Activated CD4-positive, alpha-beta T cell treated with anti-CD3 and anti-CD28 coated beads, Interleukin-10, Interleukin-2, amounts not matched to agents 100 ng/mL and 50 ng/mL, durations not matched to agents 16 hours and 8 hours (primary cell): ENCODE measurements around the gene HOXD3.

Source experiments
- DNase-seq: peaks from one replicate; pipeline ENCODE4 v3.0.0-alpha.2; 2020

The HOXD3 gene

DNA sequence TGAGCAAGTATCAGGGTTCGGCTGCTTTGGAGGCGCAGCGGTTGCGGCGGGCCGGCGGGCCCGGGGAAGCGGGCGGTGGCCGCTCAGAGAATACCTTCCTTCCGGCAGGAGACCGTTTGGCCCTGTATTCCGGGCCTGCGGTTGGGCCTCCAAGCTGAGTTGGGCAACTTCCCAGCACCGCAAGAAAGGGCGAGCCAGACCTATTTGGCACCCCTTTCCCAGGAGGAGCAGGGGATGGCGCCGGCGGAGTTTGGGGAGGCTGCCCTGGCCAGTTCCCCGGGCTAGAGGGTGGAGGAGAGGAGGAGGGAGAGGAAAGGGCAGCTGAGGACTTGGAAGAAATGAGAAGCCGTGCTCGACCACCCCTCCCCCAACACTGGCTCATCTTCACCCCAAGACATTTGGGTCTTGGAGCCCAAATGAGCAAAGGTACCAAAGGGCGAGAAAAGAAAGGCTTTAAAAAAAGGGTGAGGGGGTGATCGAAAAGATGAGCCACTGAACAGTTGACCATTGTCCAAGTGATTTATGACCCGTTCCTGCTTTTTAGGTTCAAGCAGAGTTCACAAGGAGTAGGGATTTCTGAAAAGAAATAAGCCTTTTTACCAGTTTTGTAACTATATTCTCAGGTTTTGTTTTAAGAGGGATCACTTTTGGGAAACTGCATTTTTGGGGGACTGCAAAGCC is 8.4 kb downstream of the HOXD3 start:
- DNase-seq: no peak

DNA sequence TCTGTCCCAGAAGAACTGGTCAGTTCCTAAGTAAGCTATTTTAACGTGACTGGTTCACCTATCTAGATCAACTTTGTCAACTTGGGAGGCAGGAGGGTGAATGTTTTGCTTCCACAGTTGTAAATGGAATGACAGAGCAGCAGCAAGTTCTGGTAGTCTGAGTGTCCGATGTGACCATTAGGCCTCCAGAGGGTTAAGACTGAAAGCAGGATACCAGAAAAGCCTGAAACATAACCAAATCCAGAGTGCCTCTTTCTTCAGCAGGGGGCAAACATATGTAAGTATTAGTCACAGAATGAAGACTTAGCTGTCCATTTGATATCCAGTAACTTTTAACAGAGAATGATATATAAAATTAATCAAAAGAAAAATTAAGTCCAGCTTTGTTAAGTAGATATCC is 9.2 kb downstream of the HOXD3 start:
- DNase-seq: no peak

DNA sequence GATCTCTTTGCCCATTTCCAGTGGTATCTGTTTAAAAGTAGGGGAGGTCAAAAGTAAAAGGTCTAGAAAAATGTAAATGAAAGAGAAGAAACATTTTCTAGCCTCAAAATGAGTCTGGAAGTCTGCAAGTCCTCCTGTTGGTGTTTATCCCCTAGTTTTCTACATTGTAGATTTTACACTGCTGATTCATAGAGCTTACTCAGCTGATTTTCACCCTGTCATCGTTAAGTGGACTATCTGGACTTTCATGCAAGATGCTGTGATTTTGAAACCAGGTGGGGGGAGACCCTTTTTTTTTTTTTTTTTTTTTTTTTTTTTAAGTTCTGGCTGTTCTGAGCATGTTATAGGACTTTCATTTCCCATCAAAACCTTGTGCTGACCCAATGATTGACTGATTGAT is 10.3 kb downstream of the HOXD3 start:
- no peak for DNase-seq

DNA sequence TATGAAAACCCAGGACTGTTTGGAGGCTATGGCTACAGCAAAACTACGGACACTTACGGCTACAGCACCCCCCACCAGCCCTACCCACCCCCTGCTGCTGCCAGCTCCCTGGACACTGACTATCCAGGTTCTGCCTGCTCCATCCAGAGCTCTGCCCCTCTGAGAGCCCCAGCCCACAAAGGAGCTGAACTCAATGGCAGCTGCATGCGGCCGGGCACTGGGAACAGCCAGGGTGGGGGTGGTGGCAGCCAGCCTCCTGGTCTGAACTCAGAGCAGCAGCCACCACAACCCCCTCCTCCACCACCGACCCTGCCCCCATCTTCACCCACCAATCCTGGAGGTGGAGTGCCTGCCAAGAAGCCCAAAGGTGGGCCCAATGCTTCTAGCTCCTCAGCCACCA is 12.1 kb downstream of the HOXD3 start:
- DNase-seq: no peak

DNA sequence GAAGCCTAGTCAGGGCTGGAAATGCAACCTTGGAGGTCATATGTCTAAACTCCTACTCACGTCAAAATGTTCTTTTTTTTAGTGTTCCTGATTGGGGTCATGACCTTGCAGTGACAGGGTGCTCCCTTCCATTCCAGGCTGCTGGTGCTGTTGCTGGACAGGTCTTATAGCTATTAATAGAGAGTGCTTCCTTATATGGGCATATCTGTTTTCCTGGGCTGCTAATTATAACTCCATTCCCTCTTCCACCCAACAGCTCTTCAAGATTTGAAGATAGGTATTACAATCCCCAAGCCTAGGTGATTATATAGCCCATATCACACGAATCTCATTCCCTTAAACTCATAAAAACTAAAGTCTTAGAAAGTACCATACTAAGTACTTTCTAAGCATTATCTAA is 12.6 kb downstream of the HOXD3 start:
- no peak for DNase-seq

DNA sequence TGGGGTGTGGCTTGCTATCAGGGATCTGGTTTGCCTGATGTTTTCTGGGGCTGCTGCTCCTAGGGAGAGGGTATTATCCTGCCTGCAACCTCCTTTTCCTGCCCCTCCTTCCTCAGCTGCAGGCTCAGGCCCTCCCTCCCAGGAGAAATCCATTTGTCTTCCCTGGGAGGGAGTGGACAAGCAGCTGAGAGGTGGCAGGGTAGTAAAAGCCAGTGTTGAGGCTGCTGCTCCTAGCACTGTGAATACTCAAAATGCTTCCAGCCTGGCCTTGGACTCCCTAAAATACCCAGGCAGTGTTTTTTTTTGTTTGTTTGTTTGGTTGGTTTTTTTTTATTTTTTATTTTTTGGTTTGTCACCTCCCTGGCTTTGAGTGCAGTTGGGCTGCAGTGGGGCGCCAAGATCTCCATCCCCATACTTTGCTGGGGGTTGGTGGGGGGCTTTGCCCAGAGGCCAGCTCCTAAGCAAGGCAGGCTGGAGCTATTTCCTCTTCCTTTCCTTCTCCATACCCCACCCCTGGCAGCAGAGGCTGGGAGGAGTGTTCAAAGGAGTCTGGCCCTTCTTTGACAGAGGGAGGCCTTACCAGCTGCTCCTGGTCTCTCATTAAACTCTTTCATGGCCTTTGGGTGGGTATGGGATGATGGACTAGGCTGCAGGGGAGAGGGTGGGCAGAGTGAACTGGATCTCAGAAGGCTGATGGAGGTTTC is 13.6 kb downstream of the HOXD3 start:
- no peak for DNase-seq

DNA sequence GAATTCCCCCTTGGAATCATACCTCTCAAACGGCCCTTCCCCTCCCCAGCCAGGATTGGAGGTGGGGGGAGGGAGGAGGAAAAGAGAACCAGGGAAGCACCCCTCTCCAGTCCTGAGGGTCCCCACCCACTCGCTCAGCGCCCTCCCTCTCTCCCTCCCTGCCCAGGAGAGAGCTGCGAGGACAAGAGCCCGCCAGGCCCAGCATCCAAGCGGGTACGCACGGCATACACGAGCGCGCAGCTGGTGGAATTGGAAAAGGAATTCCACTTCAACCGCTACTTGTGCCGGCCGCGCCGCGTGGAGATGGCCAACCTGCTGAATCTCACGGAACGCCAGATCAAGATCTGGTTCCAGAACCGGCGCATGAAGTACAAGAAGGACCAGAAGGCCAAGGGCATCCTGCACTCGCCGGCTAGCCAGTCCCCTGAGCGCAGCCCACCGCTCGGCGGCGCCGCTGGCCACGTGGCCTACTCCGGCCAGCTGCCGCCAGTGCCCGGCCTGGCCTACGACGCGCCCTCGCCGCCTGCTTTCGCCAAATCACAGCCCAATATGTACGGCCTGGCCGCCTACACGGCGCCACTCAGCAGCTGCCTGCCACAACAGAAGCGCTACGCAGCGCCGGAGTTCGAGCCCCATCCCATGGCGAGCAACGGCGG is 14.4 kb downstream of the HOXD3 start:
- no peak for DNase-seq

DNA sequence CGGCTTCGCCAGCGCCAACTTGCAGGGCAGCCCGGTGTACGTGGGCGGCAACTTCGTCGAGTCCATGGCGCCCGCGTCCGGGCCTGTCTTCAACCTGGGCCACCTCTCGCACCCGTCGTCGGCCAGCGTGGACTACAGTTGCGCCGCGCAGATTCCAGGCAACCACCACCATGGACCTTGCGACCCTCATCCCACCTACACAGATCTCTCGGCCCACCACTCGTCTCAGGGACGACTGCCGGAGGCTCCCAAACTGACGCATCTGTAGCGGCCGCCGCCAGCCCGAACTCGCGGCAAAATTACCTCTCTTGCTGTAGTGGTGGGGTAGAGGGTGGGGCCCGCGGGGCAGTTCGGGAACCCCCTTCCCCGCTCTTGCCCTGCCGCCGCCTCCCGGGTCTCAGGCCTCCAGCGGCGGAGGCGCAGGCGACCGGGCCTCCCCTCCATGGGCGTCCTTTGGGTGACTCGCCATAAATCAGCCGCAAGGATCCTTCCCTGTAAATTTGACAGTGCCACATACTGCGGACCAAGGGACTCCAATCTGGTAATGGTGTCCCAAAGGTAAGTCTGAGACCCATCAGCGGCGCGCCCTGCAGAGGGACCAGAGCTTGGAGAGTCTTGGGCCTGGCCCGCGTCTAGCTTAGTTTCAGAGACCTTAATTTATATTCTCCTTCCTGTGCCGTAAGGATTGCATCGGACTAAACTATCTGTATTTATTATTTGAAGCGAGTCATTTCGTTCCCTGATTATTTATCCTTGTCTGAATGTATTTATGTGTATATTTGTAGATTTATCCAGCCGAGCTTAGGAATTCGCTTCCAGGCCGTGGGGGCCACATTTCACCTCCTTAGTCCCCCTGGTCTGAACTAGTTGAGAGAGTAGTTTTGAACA is 15.1 kb downstream of the HOXD3 start:
- DNase-seq: no peak

DNA sequence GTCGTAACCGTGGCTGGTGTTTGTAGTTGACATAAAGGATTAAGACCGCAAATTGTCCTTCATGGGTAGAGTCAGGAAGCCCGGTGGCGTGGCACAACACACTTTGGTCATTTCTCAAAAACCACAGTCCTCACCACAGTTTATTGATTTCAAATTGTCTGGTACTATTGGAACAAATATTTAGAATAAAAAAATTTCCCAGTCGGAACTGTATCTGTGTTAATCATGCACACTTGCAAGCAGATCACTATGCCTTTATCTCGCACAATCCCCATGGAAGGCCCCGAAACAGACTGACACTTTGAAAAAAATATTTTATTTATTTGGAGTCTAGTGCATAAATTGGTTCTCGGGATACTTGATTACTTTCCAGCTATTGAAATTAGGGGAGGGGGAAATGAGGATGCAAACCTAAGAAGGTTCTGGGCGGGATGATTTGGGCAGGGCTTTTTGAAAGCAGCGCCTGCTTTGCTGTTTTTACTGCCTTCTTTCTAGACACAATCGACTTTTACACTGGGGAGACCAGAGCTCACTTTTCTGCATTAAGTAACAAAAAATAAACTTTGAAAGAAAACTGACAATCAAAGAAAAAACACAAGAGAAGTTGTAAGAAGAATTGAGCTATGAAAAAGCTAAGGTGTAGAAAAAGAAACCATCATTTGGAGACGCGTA is 15.9 kb downstream of the HOXD3 start:
- DNase-seq: no peak

DNA sequence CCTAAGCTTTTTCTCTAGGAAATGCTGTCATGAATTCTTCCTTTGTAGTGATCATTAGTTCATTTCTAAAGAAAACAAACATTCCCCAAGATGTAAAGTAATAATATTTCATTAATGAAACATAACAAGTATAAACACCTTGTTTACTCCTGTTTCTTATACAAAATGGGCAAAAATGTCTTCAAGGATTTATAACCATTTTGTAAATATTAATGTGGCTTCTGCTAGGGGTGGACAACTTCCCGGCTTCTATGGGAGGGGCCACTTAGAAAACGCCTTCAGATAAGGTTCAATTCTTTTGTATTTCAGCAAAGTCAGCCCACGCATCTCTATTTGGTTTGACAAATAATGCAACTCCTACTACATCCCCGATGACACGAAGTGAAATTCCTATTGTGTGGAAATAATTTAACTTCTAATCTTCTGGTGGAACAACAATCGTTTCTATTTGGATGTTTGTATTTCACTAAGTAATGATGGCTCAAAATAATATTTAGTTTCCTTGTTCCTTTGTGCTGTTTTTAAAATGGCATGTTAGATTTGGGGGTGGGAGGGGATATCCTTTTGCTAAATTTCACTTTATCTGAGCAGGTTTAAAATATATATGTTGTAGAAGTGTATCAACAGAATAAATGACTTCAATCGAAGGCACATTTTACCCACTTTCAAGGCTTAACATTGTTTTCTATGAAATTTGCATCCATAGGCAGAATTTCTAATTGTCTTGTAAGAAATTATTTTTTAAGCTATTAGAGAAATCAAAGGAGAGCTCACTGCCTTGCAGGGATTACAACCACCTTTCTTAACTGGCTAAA is 16.7 kb downstream of the HOXD3 start:
- DNase-seq: no peak

DNA sequence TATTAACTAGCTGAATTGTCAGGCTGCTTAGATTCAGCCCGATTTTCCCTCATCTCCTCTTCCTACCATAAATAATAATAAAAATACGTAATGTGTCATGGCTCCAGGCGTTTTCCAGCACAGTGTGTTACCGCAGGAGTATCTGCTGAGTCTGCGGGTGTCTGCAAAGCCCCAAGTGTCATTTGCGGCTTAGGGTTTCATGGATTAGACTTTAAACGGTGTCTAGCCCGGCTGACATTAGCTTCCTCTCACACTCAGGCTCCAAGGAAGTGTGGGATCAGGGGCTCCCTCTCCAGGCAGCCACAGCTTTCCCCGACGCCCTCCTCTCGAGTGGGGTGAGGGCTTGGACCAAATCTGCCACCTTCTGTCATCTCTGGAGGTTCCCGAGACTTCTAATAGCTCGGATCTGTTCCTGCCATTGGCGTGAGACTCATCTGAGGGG is 17.3 kb downstream of the HOXD3 start:
- no peak for DNase-seq

DNA sequence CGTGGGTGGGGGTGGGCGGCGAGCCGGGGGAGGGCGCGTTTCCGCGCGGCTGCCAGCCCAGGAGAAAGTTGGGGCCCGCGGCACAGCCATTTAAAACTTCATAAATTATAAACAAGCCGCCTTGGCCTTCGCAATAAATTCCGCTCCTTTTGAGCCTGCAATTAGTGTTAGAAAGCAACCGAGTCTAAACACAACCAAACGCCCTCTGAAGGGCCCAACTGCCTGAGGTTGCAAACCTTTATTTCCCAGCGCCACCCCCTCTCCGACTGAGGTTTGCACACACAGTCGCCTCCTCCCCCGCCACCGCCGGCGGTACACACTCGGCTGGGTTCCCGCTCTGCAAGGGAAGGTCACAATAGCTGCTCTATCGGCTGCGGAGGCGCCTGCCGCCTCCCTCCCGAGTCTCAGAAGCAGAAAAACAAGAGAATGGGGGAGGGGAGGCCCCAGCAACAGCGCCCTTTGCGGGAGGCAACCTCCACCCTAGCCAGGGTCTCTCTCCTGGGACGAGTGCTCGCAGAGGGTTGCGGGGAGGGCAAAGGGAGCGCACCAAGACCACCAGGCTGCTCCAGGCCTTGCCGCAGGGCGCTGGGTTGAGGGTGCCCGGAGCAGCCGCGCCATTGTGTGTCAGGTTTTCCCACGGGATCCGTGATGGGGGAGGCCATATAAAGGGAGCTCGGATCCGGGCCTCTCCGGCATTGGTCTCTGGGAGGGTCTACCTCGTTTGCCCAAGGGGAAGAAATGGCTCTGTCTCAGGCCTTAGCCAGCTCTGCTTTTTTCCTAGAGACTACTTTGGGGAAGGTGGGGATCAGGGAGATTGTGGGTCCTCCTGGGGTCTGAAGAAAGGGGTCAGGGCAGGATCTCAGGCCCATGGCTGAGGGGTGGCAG is 18.0 kb downstream of the HOXD3 start:
- peak; percentile 21 for DNase-seq

DNA sequence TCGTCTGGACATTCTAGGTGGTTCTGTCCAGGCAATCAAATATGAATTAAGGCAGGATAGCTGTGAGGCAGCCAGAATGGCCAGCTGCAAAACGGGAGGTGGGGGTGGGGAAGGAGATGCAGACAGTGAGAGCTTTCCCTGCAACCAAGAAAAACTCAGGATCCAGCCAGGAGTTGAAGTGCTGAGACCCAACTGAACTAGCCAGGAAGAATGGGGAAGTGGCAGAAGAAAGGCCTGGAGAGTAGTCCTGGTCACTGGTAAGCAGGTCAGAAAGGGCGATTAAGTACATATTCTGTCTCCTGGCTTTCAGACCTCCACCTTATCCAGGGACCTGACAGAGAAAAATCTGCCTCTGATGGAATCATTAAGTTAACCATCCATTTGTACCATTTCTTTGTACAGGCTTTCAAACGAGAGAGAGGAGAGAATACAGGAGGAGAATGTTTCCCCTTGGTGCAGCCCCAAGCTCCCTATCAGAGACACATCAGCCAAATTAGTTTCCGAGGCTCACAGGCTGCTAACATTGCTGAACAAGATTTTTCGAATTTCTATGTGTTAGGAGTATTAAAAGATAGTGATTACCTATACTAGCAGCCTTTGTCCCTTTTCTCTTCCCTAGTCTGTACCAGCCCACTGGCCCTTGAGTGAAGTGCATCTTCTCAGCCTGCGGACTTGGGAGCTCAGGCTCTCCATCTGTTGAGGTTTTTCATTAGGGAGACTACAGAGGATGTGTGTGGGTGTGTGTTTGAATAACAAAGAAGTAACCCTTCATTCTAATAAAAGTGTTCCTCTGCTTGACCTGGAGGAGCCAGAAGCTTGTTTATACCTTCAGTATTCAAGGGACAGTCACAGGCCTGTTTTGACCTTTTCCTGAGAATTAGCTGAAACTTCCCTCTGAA is 18.9 kb downstream of the HOXD3 start:
- DNase-seq: no peak

DNA sequence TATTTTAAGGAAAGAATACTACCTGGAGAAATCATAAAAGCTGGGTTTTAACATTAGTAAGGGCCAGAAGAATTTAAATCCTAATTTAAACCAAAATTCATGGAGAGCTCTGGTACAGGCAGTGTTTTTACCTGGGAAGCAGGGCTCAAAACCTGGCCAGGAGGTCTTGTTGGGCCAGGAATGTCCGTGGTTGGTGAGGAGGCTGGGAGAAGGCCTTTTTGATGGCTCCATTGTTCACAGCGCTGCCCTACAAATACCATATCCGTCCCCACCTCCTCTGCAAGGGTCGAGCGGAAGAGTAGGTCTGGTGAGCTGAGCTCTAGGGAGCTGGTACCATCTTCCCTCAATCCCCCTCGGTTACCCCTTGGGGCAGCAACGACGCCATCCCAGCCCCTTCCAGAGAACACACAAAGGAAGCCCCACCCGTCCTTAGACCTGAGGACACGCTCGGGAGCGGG is 20.5 kb downstream of the HOXD3 start:
- no peak for DNase-seq

DNA sequence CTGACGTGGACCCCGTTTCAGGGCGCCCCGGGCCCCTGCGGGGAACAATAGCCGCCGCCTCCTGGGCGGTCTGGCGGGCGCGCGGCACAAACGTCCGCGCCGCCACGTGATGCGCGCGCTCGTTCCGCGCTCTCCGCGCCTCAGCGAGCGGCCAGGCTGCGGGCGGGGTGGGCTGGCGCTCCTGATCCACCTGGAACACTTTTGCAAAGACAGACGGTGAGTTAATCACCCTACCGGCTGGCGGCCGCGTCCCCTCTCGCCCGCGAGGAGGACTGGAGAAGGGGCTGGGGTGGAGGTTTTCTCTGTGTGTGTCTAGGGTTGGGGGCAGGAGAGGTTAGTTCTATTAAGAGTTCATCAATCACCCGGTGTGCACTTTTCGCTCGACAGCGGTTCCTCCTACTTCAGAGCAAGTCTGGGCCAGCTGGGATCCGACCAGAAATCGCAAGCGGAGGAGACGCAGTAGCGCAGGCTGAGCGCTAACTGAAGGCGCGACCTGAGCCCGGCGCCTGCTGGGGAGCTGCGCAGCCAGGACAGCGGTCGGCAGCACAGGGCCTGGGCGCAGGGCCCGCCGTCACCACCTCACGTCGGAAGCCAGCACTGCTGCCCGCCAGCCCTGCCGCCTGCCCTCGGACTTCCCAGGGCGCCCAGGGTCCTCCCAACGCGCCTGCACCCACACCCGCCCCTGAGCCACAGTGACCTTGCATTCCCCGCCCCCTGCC is 21.1 kb downstream of the HOXD3 start:
- no peak for DNase-seq

DNA sequence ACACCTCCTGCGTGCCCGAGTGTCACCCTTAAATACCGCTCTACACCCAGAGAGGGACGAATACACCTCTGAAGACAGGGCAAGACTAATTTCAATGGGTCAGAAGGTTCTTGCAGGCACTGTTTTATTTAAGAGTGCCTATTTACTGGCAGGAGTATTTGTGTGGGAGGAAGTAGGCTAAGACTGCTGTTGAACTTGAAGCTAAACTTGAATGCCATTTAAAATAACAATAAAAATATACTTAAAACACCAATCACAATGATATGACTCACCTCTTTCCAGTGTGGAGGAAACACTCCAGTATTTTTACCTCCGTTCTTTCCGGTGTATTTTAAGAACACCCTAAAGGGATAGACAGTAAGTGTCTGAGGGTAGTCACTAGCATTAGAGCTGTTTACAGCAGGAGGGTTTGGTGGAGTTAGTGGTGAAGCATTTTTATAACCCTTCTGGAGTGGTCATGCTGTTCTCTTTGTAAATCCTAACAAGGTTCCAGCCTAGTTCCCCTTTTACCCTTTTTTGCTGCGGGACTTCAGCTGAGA is 21.7 kb downstream of the HOXD3 start:
- DNase-seq: no peak

DNA sequence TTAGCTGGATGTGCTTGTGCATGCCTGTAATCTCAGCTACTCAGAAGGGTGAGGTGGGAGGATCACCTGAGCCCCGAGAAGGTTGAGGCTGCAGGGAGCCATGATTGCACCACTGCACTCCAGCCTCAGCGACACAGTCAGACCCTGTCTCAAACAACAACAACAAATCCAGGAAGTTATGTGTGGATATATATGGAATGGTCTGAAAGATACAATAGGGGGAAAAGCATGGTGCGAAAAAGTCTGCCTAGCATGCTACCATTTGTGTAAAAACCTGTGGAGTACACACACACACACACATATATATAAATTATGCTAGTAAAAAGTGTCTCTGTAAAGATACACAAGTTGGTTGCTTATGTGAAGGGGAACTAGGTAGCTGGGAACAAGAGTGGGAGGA is 24.4 kb downstream of the HOXD3 start:
- no peak for DNase-seq

DNA sequence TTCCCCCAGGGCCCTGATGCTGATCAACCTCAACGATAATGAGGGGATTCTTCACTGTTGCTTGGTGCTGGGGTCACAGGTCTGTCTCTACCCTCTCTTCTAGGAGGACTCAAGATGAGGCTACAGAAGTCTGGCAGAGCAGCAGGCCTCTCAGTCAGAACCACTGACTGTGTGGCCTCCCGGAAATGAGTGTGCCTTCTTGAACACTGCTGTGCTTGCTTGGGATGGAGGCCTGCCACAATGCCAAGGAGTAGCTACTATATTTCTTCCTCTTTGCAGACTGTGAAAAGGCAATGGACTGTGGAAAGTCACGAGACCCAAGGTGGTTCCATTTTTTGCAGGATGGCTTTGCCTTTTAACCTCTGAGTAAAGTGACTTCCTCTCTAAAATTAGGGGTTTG is 25.6 kb downstream of the HOXD3 start:
- no peak for DNase-seq

DNA sequence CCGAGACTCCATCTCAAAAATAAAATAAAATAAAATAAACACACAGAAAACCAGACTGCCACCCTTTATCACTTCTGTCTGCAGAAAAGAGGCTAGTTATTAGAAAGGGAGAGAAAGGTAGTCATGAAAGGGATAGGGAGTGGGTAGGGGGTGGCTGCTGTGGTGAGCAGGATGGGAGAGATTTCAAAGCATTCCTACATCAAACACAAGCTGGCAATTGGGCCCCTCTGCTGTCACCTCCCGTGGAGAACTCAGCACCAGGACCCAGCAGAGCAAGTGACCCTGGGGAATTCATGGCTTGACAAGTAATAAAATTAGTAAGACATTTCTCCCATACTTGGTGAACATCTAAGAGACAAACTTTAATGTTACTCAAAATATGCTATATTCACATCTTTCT is 27.6 kb downstream of the HOXD3 start:
- no peak for DNase-seq
